DMS114 treated with DMSO at 0.1 percent for 48 hours (cell line): ENCODE measurements around the gene MYO6.
A peak's percentile ranks its signal among the peaks of the same experiment; 100 is the strongest.
"Not testable (repeated sequence)": the region's sequence is repeated elsewhere in the genome, so short reads cannot be mapped to it uniquely, and the experiment has no call there.

Source experiments
- DNase-seq: peaks from one replicate; lab custom pipeline; 2025; ENCODE audit not compliant: unreplicated experiment; lab: John Stamatoyannopoulos, UW

Gene MYO6

GRCh38 chr6:75880305-75880704, 131.3 kb downstream of the MYO6 start:
- DNase-seq, result no peak

- no peak for DNase-seq
These were observed 133.7 kb downstream of the MYO6 start for GRCh38 chr6:75882734-75883133.

- no peak for DNase-seq
These were observed 135.8 kb downstream of the MYO6 start for GRCh38 chr6:75884822-75885221.

- no peak for DNase-seq
These were observed 143.3 kb downstream of the MYO6 start for GRCh38 chr6:75892384-75892783.

GRCh38 chr6:75893058-75893775, 144.2 kb downstream of the MYO6 start:
- peak; percentile 42 for DNase-seq

GRCh38 chr6:75893776-75894152, 144.7 kb downstream of the MYO6 start:
- DNase-seq, result no peak

- DNase-seq, result no peak
These were observed 147.5 kb downstream of the MYO6 start for GRCh38 chr6:75896526-75896925.

- DNase-seq, result not testable (repeated sequence)
These were observed 151.2 kb downstream of the MYO6 start for GRCh38 chr6:75900216-75900615.

- DNase-seq, result not testable (repeated sequence)
These were observed 156.1 kb downstream of the MYO6 start for GRCh38 chr6:75905129-75905528.

GRCh38 chr6:75906871-75907270, 157.8 kb downstream of the MYO6 start:
- no peak for DNase-seq

- DNase-seq, result no peak
These were observed 158.4 kb downstream of the MYO6 start for GRCh38 chr6:75907444-75907843.

GRCh38 chr6:75913040-75913439, 164.0 kb downstream of the MYO6 start:
- no peak for DNase-seq

GRCh38 chr6:75922226-75922625, 173.2 kb downstream of the MYO6 start:
- no peak for DNase-seq

- no peak for DNase-seq
These were observed 177.5 kb downstream of the MYO6 start for GRCh38 chr6:75926293-75927168.

GRCh38 chr6:75931011-75931680, 182.1 kb downstream of the MYO6 start:
- DNase-seq, result no peak

GRCh38 chr6:75932067-75932466, 183.0 kb downstream of the MYO6 start:
- peak; percentile 10 for DNase-seq

- DNase-seq, result no peak
These were observed 184.4 kb downstream of the MYO6 start for GRCh38 chr6:75933387-75933975.

GRCh38 chr6:75934643-75935472, 185.8 kb downstream of the MYO6 start:
- DNase-seq, result peak; percentile 58

GRCh38 chr6:75935473-75935793, 186.4 kb downstream of the MYO6 start:
- DNase-seq, result no peak

- DNase-seq, result no peak
These were observed 187.6 kb downstream of the MYO6 start for GRCh38 chr6:75936682-75937081.

GRCh38 chr6:75937846-75938245, 188.8 kb downstream of the MYO6 start:
- DNase-seq, result no peak
